ENCODE data around the gene LEMD3. TPM values are rescaled to one million over a fixed set of nuclear protein-coding genes. Genes with fewer than 3 reads are reported as not detected.

The LEMD3 gene
- total RNA-seq, 2 experiments from 2014 or later, result 67.1 to 68.8 TPM

DNA sequence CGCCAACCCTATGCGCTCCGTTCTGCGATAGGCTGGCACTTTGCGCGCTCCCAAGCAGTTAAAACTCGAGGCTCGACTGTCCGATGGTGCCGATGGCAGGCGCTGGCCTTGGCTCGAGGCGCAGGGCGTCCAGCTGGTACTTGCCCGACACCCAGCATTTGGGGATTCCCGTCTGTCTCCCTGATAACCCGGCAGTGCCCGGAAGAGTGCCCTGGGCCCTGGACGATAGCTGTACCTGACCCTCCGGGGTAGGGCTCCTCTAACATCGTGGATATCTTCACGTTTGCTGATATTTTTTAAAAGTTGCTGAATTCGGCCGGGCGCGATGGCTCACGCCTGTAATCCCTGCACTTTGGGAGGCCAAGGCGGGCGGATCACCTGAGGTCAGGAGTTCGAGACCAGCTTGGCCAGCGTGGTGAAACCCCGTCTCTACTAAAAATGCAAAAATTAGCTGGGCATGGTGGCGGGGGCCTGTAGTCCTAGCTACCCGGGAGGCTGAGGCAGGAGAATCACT is 47.4 kb upstream of the LEMD3 start:
- no peak for ATAC-seq (ENCODE audit: poor library complexity)
- Mint-ChIP-seq H3K4me1 (ENCODE audit: low read depth) (no peaks in the 10 kb centered on the region), H3K27ac (no peak overlapping the region), H3K4me3 (no peak overlapping the region), H3K27me3 (peaks cover 49% of the 10 kb centered on the region), H3K36me3 (ENCODE audit: low read depth) (no peaks in the 10 kb centered on the region), H3K9me3 (no peaks in the 10 kb centered on the region)
- peak in 1 of 14 experiments; percentile 9 for DNase-seq
- Histone ChIP-seq H3K9me3 (ENCODE audit: control insufficient read depth in 1 of 2, insufficient read depth in 1 of 2, low read length in 2 of 2) (peaks cover 0 to 9% of the 10 kb centered on the region in 2 experiments), H3K27me3 (ENCODE audit: control insufficient read depth in 1 of 2, insufficient read depth in 2 of 2, low read length in 2 of 2) (peaks cover 26 to 70% of the 10 kb centered on the region in 2 experiments), H3K4me1 (ENCODE audit: insufficient read depth, low read length) (peaks cover 12% of the 10 kb centered on the region), H3K4me3 (ENCODE audit: low read length) (no peak overlapping the region), H3K27ac (ENCODE audit: low read depth in 1 of 2, low read length in 2 of 2) (no peak overlapping the region), H3K36me3 (ENCODE audit: insufficient read depth, low read length) (no peaks in the 10 kb centered on the region)
- intact Hi-C loops (cut with DNase I, micrococcal nuclease), result no loop called here
- TF ChIP-seq, protein P1, sequence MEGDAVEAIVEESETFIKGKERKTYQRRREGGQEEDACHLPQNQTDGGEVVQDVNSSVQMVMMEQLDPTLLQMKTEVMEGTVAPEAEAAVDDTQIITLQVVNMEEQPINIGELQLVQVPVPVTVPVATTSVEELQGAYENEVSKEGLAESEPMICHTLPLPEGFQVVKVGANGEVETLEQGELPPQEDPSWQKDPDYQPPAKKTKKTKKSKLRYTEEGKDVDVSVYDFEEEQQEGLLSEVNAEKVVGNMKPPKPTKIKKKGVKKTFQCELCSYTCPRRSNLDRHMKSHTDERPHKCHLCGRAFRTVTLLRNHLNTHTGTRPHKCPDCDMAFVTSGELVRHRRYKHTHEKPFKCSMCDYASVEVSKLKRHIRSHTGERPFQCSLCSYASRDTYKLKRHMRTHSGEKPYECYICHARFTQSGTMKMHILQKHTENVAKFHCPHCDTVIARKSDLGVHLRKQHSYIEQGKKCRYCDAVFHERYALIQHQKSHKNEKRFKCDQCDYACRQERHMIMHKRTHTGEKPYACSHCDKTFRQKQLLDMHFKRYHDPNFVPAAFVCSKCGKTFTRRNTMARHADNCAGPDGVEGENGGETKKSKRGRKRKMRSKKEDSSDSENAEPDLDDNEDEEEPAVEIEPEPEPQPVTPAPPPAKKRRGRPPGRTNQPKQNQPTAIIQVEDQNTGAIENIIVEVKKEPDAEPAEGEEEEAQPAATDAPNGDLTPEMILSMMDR (IDR thresholded peaks at IDR 0.05), result no peak
- CTCF ChIA-PET, result no interaction called here
- POLR2A ChIA-PET, result interaction anchor here (1.8 kb wide), 1 partner anchor 47 kb away, joined by 4 read pairs; the partner anchor contains the start of gene LEMD3

DNA sequence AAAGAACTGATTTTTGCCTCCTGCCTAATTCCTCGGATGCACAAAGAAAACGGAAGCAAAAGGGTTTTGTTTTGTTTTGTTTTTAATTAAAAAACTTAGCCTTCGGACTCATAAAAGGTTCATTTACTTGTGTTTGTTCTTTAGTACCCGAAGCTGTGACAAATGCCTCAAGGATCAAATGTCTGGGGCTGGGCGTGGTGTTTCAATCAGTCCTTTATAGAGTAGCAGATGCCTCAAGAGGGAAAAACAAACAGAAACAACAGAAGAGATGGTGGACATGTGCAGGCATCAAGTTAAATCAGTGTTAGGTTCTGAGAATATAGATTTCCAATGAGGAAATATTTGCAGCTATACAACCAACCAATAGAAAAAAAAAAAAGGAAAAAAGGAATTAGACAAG is 46.7 kb upstream of the LEMD3 start:
- ATAC-seq (ENCODE audit: poor library complexity) (no peak), DNase-seq (no peak)
- Histone ChIP-seq H3K9me3 (ENCODE audit: control insufficient read depth in 1 of 2, insufficient read depth in 1 of 2, low read length in 2 of 2) (peaks cover 0 to 9% of the 10 kb centered on the region in 2 experiments), H3K4me3 (ENCODE audit: low read length) (no peak overlapping the region), H3K4me1 (ENCODE audit: insufficient read depth, low read length) (peaks cover 12% of the 10 kb centered on the region), H3K36me3 (ENCODE audit: insufficient read depth, low read length) (no peaks in the 10 kb centered on the region), H3K27me3 (ENCODE audit: control insufficient read depth in 1 of 2, insufficient read depth in 2 of 2, low read length in 2 of 2) (peaks cover 26 to 63% of the 10 kb centered on the region in 2 experiments), H3K27ac (ENCODE audit: low read depth in 1 of 2, low read length in 2 of 2) (no peak overlapping the region)
- Mint-ChIP-seq H3K36me3 (ENCODE audit: low read depth) (no peaks in the 10 kb centered on the region), H3K9me3 (no peaks in the 10 kb centered on the region), H3K27me3 (peaks cover 47% of the 10 kb centered on the region), H3K27ac (no peak overlapping the region), H3K4me3 (no peak overlapping the region), H3K4me1 (ENCODE audit: low read depth) (no peaks in the 10 kb centered on the region)
- intact Hi-C loops (cut with DNase I, micrococcal nuclease), result no loop called here
- CTCF ChIA-PET, result no interaction called here
- POLR2A ChIA-PET, result no interaction called here
- TF ChIP-seq, protein P1 (IDR thresholded peaks at IDR 0.05), result no peak

DNA sequence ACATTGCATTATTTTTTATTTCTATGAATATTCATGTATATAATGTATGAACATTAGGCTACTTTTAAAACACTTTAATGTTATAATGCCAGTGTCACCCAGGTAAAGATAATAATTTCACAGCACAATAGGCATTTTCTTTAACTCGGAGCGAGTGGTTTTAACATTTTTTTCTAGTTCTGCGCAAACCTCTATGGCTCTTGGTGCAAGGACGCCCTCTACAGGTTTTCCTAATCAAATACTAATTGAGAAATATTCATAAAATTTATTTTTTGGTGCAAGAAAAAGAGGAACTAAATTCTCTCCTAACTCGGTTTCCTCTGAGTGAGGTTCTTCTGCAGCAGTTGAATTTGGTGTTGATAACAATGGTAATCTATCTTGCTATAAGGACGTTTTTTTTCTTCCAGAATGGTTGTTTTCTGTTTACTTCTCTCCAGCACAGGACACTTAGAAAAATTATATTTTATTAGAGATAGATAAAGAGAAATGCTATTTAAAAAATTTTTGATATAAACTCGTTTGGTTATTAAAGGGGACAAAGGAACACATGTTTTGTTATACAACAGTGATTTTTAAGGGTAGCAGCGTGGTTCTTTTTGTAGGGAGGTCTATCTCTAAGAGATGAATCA is 45.8 kb upstream of the LEMD3 start:
- Histone ChIP-seq H3K27me3 (ENCODE audit: control insufficient read depth in 1 of 2, insufficient read depth in 2 of 2, low read length in 2 of 2) (peaks cover 26 to 56% of the 10 kb centered on the region in 2 experiments), H3K4me1 (ENCODE audit: insufficient read depth, low read length) (peaks cover 12% of the 10 kb centered on the region), H3K27ac (ENCODE audit: low read depth in 1 of 2, low read length in 2 of 2) (no peak overlapping the region), H3K4me3 (ENCODE audit: low read length) (no peak overlapping the region), H3K36me3 (ENCODE audit: insufficient read depth, low read length) (no peaks in the 10 kb centered on the region), H3K9me3 (ENCODE audit: control insufficient read depth in 1 of 2, insufficient read depth in 1 of 2, low read length in 2 of 2) (peaks cover 0 to 9% of the 10 kb centered on the region in 2 experiments)
- TF ChIP-seq, protein P1 (IDR thresholded peaks at IDR 0.05), result peak; percentile 16
- ATAC-seq (ENCODE audit: poor library complexity) (no peak), DNase-seq (peak in 3 of 14 experiments; percentile 35 to 43 (median 42))
- ChIA-PET CTCF (no interaction called here), POLR2A (no interaction called here)
- intact Hi-C loops (cut with DNase I, micrococcal nuclease), result no loop called here
- H3K4me1 Mint-ChIP-seq (ENCODE audit: low read depth), result no peaks in the 10 kb centered on the region
- H3K36me3 Mint-ChIP-seq (ENCODE audit: low read depth), result no peaks in the 10 kb centered on the region
- H3K9me3 Mint-ChIP-seq, result no peaks in the 10 kb centered on the region
- no peak overlapping the region for H3K27ac Mint-ChIP-seq
- H3K27me3 Mint-ChIP-seq, result peaks cover 42% of the 10 kb centered on the region
- no peak overlapping the region for H3K4me3 Mint-ChIP-seq
